ENCODE data around the gene HDAC5. TPM values are rescaled to one million over a fixed set of nuclear protein-coding genes. Genes with fewer than 3 reads are reported as not detected.

Gene HDAC5
- polyA plus RNA-seq, 1 of the 3 experiments (the other 2 are of a cell fraction), result 19.0 TPM

GRCh38 chr17:44082256-44082927, 41.0 kb downstream of the HDAC5 start:
- Histone ChIP-seq H3K79me2 (ENCODE audit: insufficient read depth) (no peaks in the 10 kb centered on the region), H3K4me3 (ENCODE audit: low read depth in 2 of 2, low read length in 1 of 2) (no peak overlapping the region), H3K4me2 (no peak overlapping the region), H3K27ac (ENCODE audit: low read depth in 2 of 2, low read length in 1 of 2) (no peak overlapping the region; a peak in 1 of 4 replicates), H3K9me3 (no peaks in the 10 kb centered on the region), H3K9me2 (no peaks in the 10 kb centered on the region), H3K4me1 (ENCODE audit: control insufficient read depth in 1 of 2, insufficient read depth in 2 of 2, low read depth in 1 of 2, low read length in 1 of 2) (peaks cover 10 to 13% of the 10 kb centered on the region in 2 experiments; a peak in 3 of 4 replicates), H3K9ac (no peak overlapping the region), H2AFZ (ENCODE audit: low read depth) (no peak overlapping the region), H3K27me3 (ENCODE audit: insufficient read depth) (no peaks in the 10 kb centered on the region), H4K20me1 (ENCODE audit: insufficient read depth) (no peaks in the 10 kb centered on the region), H3F3A (replicated peaks; ENCODE audit: insufficient read depth) (peaks cover 14% of the 10 kb centered on the region), H3K36me3 (replicated peaks in 1 of 2; ENCODE audit: control insufficient read depth in 1 of 2, insufficient read depth in 2 of 2, low read length in 1 of 2) (peaks cover 12 to 27% of the 10 kb centered on the region in 2 experiments)
- TF ChIP-seq RCOR1 (IDR thresholded peaks at IDR 0.05; ENCODE audit: low read length), result no peak
- no peak for TF ChIP-seq FOXM1 (IDR thresholded peaks at IDR 0.05; ENCODE audit: low read depth)
- no peak for TF ChIP-seq REST (IDR thresholded peaks at IDR 0.05; ENCODE audit: low read depth, low read length)
- TF ChIP-seq USF1 (IDR thresholded peaks at IDR 0.05; ENCODE audit: borderline replicate concordance, low read depth), result no peak
- TF ChIP-seq EP300 (IDR thresholded peaks at IDR 0.05; ENCODE audit: borderline replicate concordance in 1 of 2, low read depth in 1 of 2, low read length in 1 of 2), result no peak
- peak; percentile 14 for DNase-seq
- POLR2A ChIA-PET, result interaction anchor here (1.2 kb wide), 1 partner anchor 24 kb away, joined by 3 read pairs; no protein-coding TSS in a partner anchor
- 88% methylated on average over 19 of the region's 21 CpGs for WGBS (ENCODE audit: low lambda C conversion rate)
- CTCF ChIA-PET, result interaction anchor here (1.2 to 3.8 kb wide), 6 partner anchors 11 to 86 kb away, joined by 3 to 19 read pairs (median 4); partner anchors contain the start of gene LSM12

GRCh38 chr17:44081681-44082080, 41.8 kb downstream of the HDAC5 start:
- H3K27me3 ChIP-seq (ENCODE audit: insufficient read depth), result no peaks in the 10 kb centered on the region
- WGBS (ENCODE audit: low lambda C conversion rate), result 97% methylated on average over 3 of the region's 3 CpGs
- H3K4me1 ChIP-seq (ENCODE audit: control insufficient read depth in 1 of 2, insufficient read depth in 2 of 2, low read depth in 1 of 2, low read length in 1 of 2), result peaks cover 4 to 8% of the 10 kb centered on the region in 2 experiments; a peak in 3 of 4 replicates
- no peak overlapping the region for H2AFZ ChIP-seq (ENCODE audit: low read depth)
- H3K36me3 ChIP-seq (replicated peaks in 1 of 2; ENCODE audit: control insufficient read depth in 1 of 2, insufficient read depth in 2 of 2, low read length in 1 of 2), result peaks cover 12 to 34% of the 10 kb centered on the region in 2 experiments
- H3K9me3 ChIP-seq, result no peaks in the 10 kb centered on the region
- no peak overlapping the region for H3K9ac ChIP-seq
- H3K79me2 ChIP-seq (ENCODE audit: insufficient read depth), result no peaks in the 10 kb centered on the region
- POLR2A ChIA-PET, result no interaction called here
- TF ChIP-seq PBX3 (IDR thresholded peaks at IDR 0.05), result no peak
- no peak for TF ChIP-seq USF1 (IDR thresholded peaks at IDR 0.05; ENCODE audit: borderline replicate concordance, low read depth)
- TF ChIP-seq EP300 (IDR thresholded peaks at IDR 0.05; ENCODE audit: borderline replicate concordance in 1 of 2, low read depth in 1 of 2, low read length in 1 of 2), result no peak
- TF ChIP-seq TEAD4 (IDR thresholded peaks at IDR 0.05; ENCODE audit: borderline replicate concordance, insufficient read depth), result no peak
- H3K27ac ChIP-seq (ENCODE audit: low read depth in 2 of 2, low read length in 1 of 2), result peak overlapping the region in 1 of 2 experiments; percentile 18; a peak in 1 of 4 replicates
- CTCF ChIA-PET, result interaction anchor here (1.2 to 1.4 kb wide), 2 partner anchors 34 to 87 kb away, joined by 3 read pairs; no protein-coding TSS in a partner anchor
- no peaks in the 10 kb centered on the region for H3K9me2 ChIP-seq
- no peaks in the 10 kb centered on the region for H4K20me1 ChIP-seq (ENCODE audit: insufficient read depth)
- H3K4me2 ChIP-seq, result no peak overlapping the region
- no peak for DNase-seq
- H3K4me3 ChIP-seq (ENCODE audit: low read depth in 2 of 2, low read length in 1 of 2), result no peak overlapping the region
- peaks cover 10% of the 10 kb centered on the region for H3F3A ChIP-seq (replicated peaks; ENCODE audit: insufficient read depth)
